T-helper 1 cell (primary cell): ENCODE results near the gene CEP131.

Experiments
- DNase-seq, 5 donors: peaks; one replicate each; pipeline ENCODE4 v3.0.0-alpha.2; 2012 to 2020

CEP131 gene

DNA sequence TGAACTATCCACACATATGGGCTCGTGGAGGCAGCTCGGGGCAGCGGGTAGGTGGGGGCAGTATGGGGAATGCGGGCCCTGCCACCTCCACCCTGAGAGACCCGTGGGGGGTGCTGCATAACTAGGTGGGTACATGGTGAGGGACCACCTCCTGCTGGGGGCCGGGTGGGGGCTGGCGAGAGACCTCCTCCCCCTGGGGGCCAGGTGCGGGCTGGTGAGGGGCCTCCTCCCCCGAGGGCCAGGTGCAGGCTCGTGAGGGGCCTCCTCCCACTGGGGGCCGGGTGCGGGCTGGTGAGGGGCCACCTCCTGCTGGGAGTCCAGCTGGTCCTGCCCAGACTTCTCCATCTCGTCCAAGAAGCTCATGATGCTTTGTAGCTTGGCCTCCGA, 25.4 kb downstream of the CEP131 start:
- DNase-seq: peak in 1 of 5 donors; percentile 6

GRCh38 chr17:81196505-81197408, 26.0 kb downstream of the CEP131 start:
- DNase-seq: peak in 1 of 5 donors; percentile 6

- DNase-seq: no peak
These were observed 26.7 kb downstream of the CEP131 start for GRCh38 chr17:81195941-81196495.

GRCh38 chr17:81194941-81195901, 27.5 kb downstream of the CEP131 start:
- DNase-seq: peak in 1 of 5 donors; percentile 5

DNA sequence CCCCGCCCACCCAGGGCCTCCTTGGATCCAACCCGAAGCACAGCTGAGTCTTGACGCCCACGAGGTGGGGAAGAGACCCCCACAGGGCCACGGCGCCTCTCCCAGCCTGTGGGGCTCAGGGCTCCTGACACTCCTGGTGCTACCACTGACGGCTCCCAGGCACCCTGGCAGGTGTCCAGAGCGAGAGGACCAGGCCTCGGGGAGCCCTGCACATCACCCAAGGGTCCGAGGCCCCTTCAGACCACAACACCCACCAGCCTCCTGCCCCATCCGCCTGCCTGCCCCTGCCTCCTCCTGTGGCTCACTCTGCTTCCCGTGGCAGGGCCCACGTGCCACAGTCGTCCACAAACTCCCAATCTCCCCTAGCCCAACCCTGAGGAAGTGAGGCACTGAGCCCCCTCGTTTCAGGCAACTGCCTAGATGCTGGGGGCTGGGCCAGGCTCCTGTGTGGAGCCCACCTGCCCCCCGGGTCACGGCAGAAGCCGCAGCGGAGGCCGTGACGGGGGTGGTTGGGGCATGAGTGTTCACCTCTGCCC, 28.5 kb downstream of the CEP131 start:
- DNase-seq: no peak

DNA sequence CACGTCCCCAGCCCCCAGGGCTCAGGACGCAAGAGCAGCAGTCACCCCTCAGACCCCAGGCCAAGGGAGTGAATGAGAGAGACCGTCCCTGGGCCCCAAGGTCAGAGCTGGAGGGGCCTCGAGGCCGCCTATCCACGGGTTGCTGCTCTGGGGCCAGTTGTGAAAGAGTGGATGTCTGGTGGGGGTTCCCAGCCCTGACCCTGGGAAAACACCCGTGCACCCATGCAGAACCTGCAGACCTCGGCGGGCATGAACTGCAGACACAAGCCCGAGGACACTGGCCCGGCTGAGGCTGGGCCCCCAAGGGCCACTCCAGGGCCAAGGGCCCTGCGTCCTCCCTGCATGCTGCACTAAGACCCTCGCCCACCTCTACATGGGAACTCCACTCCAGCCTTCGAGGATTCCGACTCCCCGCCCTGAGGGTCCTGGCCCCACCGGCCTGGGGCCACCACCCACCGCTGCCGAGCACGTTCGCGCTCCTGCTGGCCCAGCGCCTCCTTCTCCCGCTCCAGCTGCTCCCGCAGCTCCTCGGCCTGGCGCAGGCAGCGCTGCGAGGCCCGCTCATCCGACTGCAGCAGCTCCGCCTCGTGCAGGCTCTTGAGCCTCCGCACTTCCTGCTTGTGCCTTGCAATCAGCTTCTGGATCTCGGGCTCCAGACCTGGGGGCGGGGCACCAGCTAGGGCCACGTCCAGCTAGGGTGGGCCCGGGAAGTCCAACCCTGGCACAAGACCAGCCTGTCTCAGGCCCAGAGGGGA, 29.1 kb downstream of the CEP131 start:
- DNase-seq: no peak

DNA sequence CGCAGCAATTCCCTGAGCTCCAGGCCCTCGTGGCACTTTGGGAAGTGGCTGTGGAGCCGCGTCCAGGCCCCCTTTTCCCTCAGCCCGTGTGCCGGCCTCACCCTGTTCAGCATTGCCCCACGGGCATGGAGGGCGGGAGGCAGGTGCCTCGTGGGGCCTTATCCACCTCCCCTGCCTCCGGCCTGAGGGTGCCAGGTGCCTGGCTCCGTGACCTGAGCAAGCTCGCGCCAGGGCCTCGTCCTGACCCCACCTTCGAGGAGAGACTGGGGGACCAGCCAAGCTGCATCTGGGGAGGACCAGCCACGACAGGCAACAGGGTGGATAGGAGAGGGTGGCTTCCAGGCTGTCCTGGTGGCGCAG, 29.7 kb downstream of the CEP131 start:
- no peak for DNase-seq

DNA sequence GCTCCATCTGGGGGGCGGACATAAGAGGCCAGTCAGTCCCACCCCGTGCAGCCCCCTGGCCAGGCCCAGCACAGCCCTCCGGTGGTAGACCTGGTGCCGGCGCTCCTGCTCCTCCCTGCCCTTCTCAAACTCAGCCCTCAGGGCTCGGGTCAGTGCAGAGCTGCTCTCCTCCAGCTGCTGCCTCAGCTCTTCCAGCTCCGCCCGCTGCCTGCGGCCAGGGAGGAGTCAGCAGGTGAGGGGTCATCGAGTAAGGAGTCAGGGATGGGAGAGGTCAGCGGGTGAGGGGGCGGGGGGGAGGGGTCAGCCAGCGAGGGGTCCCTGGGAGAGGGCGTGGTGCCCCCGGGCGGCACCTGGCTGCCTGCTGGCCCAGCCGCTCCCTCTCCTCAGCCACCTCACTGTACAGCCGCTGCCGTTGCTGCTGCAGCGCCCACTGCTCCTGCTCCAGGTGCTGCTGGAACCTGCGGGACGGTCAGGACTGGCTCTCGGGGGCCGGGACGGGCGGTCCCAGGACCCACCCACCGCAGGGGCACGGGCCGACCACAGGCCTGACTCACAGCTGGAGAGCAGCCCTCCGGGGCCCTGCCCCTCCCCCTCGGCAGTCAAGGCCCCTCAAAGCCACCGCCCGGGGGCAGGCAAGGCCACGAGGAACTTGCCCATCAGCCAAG, 30.2 kb downstream of the CEP131 start:
- DNase-seq: no peak

- DNase-seq: no peak
These were observed 31.1 kb downstream of the CEP131 start for GRCh38 chr17:81191646-81192045.

DNA sequence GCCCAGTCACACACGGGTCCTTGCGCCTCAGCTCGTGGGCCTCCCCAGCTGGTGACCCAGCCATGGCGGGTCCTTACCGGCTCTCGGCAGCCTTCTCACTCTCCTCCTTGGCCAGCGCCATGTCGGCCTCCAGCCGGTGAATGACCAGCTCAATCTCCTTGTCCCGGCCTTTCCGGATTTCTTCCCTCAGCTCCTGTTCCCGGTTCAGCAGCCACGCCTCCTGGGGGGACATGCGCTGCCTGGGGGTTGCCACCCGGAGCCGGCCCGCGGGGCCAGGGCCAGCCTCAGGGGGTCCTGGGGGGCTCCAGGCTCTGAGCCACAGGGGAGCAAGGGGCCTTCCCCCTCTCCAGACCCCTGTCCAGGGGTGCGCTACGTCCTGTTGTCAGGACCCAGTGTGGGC, 31.6 kb downstream of the CEP131 start:
- DNase-seq: no peak

- DNase-seq: no peak
These were observed 32.2 kb downstream of the CEP131 start for GRCh38 chr17:81190591-81190990.

GRCh38 chr17:81189670-81190530, 32.9 kb downstream of the CEP131 start:
- DNase-seq: no peak

DNA sequence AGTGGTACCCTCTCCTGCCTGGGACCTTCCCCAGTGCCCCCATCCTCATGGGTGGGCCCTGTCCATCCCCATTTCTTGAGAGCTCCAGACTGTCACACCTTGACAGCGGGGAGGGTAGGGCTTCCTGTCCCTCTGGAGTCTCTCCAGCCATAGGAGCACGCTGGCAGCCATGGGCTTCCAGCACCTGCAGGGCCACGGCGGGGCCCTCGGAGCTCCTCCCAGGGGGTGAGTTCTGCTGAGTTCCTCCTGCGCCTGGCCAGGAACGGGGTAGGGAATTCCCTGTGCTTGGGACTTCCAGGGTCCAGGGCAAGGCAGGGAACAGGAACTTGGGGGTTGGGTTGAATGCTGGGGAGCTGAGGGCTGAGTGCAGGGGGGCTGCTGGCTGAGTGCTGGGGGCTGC, 33.7 kb downstream of the CEP131 start:
- DNase-seq: no peak

- DNase-seq: no peak
These were observed 34.3 kb downstream of the CEP131 start for GRCh38 chr17:81188491-81188840.

- DNase-seq: no peak
These were observed 34.9 kb downstream of the CEP131 start for GRCh38 chr17:81187586-81188490.

- no peak for DNase-seq
These were observed 35.6 kb downstream of the CEP131 start for GRCh38 chr17:81187120-81187519.

DNA sequence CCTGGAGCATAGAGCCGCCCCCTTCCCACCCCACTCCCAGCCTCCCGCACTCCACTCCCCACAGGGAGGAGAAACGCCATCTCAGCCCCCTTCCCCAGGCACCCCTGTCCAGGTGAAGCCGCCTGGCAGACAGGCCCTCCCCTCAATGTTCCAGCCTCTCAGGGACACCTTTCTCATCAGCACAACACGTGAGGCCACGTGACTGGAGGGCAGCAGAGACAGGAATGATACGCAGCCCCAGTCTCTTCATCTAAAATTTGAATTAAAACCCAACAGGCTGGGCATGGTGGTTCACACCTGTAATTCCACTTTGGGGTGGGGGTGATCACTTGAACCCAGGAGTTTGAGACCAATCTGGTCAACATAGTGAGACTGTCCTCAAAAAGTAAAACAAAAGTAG, 36.6 kb downstream of the CEP131 start:
- no peak for DNase-seq

DNA sequence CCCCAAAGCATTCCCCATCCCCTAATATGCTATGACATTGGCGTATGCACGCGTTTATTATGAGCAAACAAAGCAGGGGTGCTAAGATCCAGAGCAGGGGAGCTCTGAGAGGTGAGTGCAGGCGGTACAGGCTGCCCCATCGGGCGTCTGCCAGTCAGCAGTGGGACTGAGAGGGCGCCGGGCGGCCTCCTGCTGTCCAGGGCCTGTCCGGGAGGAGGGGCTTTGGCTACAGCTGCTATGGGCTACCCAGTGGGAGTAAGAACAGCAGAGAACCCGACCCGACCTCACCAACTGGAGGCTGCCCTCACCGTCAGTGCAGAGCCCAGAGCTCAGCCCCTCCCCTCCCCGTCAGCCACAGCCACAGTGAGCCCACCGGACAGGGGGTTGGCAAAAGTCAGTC, 38.2 kb downstream of the CEP131 start:
- DNase-seq: no peak

DNA sequence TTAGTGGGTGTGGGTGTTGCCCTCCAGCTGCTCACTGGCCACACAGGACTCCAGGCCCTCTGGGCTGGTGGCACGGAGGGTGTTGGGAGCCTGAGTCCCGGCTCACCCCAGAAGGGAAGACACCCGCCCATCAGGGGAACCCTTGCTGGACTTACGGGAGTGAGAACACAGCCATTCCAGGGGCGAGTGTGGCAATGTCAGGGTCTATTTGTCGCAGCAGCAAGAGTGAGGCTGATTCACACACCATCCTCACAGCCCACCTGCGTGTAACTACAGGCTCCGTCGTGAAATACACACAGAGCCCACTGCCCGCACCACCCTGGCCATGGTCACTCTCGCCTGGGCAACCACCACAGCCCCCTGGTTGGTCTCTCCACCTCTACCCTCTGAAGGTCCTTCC, 39.0 kb downstream of the CEP131 start:
- no peak for DNase-seq

- no peak for DNase-seq
These were observed 39.4 kb downstream of the CEP131 start for GRCh38 chr17:81183316-81183715.
